Nephron (organoid): ENCODE data around the gene PDS5A.

ENCODE experiments used
- H3K27ac Mint-ChIP-seq, 3 experiments: 2 replicates each; pipeline ENCODE4 v1.8.0; 2020; ENCODE audit warnings: mixed read lengths in 3 of 3, mild to moderate bottlenecking in 2 of 3, moderate library complexity in 1 of 3
- H3K27me3 Mint-ChIP-seq: 2 replicates; pipeline ENCODE4 v1.8.0; 2021; ENCODE audit warnings: low read depth, mild to moderate bottlenecking, moderate library complexity, mixed read lengths
- H3K36me3 Mint-ChIP-seq: 2 replicates; pipeline ENCODE4 v1.8.0; 2020; ENCODE audit warnings: low read depth, mixed read lengths
- H3K4me1 Mint-ChIP-seq: 2 replicates; pipeline ENCODE4 v1.8.0; 2020; ENCODE audit warnings: mixed read lengths
- H3K4me3 Mint-ChIP-seq, 3 experiments: 2 replicates each; pipeline ENCODE4 v1.8.0; 2020; ENCODE audit warnings: mild to moderate bottlenecking in 3 of 3, mixed read lengths in 3 of 3, moderate library complexity in 2 of 3
- H3K9me3 Mint-ChIP-seq: 2 replicates; pipeline ENCODE4 v1.8.0; 2020; ENCODE audit warnings: mixed read lengths
- CTCF ChIP-seq, 3 experiments: fragments of 200-600 bp; sonication (generic); IDR thresholded peaks; one replicate each; pipeline ENCODE4 v1.5.0; 2021; ENCODE audit warnings: antibody characterized with exemption in 3 of 3; ENCODE audit not compliant: unreplicated experiment in 3 of 3

The PDS5A gene

GRCh38 chr4:39970671-39971640, 6.8 kb downstream of the PDS5A start:
- H3K27ac Mint-ChIP-seq = peak overlapping the region; percentile 23 to 95 (median 80)
- no peak for TF ChIP-seq CTCF (IDR thresholded peaks at IDR 0.05; ENCODE audit: unreplicated experiment in 3 of 3)
- peak overlapping the region in 1 of 3 experiments; percentile 21 for H3K4me3 Mint-ChIP-seq
- peaks cover 54% of the 10 kb centered on the region for H3K36me3 Mint-ChIP-seq
- no peaks in the 10 kb centered on the region for H3K9me3 Mint-ChIP-seq
- H3K27me3 Mint-ChIP-seq = no peaks in the 10 kb centered on the region
- H3K4me1 Mint-ChIP-seq = peaks cover 17% of the 10 kb centered on the region

GRCh38 chr4:39963656-39964055, 14.1 kb downstream of the PDS5A start:
- H3K4me1 Mint-ChIP-seq = no peaks in the 10 kb centered on the region
- no peak overlapping the region for H3K4me3 Mint-ChIP-seq
- TF ChIP-seq CTCF (IDR thresholded peaks at IDR 0.05; ENCODE audit: unreplicated experiment in 3 of 3) = no peak
- H3K27ac Mint-ChIP-seq = no peak overlapping the region
- H3K27me3 Mint-ChIP-seq = no peaks in the 10 kb centered on the region
- H3K36me3 Mint-ChIP-seq = peaks cover 38% of the 10 kb centered on the region
- no peaks in the 10 kb centered on the region for H3K9me3 Mint-ChIP-seq

GRCh38 chr4:39961311-39961877, 16.3 kb downstream of the PDS5A start:
- no peak for TF ChIP-seq CTCF (IDR thresholded peaks at IDR 0.05; ENCODE audit: unreplicated experiment in 3 of 3)
- Mint-ChIP-seq H3K4me1 (no peaks in the 10 kb centered on the region), H3K4me3 (no peak overlapping the region), H3K9me3 (no peaks in the 10 kb centered on the region), H3K27me3 (no peaks in the 10 kb centered on the region), H3K36me3 (peaks cover 37% of the 10 kb centered on the region), H3K27ac (no peak overlapping the region)

GRCh38 chr4:39950861-39951481, 26.7 kb downstream of the PDS5A start:
- H3K27ac Mint-ChIP-seq = peak overlapping the region in 1 of 3 experiments; percentile 23
- no peaks in the 10 kb centered on the region for H3K9me3 Mint-ChIP-seq
- no peak for TF ChIP-seq CTCF (IDR thresholded peaks at IDR 0.05; ENCODE audit: unreplicated experiment in 3 of 3)
- peaks cover 25% of the 10 kb centered on the region for H3K36me3 Mint-ChIP-seq
- no peak overlapping the region for H3K4me3 Mint-ChIP-seq
- no peaks in the 10 kb centered on the region for H3K27me3 Mint-ChIP-seq
- H3K4me1 Mint-ChIP-seq = peaks cover 5% of the 10 kb centered on the region

DNA sequence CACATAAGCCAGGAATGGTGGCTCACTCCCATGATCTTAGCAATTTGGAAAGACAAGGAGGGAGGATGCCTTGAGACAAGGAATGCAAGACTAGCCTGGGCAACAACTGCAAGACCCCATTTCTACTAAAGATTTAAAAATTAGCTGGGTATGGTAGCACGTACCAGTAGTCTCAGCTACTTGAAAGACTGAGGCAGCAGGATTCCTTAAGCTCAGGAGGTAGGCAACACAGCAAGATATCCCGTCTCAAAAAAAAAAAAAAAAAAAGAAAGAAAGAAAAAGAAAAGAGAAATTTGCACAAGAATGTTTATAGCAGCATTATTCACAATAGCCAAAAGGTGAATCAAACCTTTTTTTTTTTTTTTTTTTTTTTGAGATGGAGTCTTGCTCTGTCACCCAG, 29.7 kb downstream of the PDS5A start:
- H3K4me3 Mint-ChIP-seq = no peak overlapping the region
- H3K36me3 Mint-ChIP-seq = peaks cover 6% of the 10 kb centered on the region
- TF ChIP-seq CTCF (IDR thresholded peaks at IDR 0.05; ENCODE audit: unreplicated experiment in 3 of 3) = no peak
- no peaks in the 10 kb centered on the region for H3K27me3 Mint-ChIP-seq
- no peaks in the 10 kb centered on the region for H3K9me3 Mint-ChIP-seq
- H3K27ac Mint-ChIP-seq = no peak overlapping the region
- peaks cover 7% of the 10 kb centered on the region for H3K4me1 Mint-ChIP-seq
